HG03378 (cell line): Measurements from ENCODE around the gene RNASEL.

Experiments used
- ATAC-seq: cut with Tn5 transposase; IDR thresholded peaks from one replicate; pipeline ENCODE4 v1.9.1; 2021; ENCODE audit warnings: mild to moderate bottlenecking, moderate library complexity; ENCODE audit not compliant: unreplicated experiment

RNASEL gene

GRCh38 chr1:182601913-182602312, 12.9 kb upstream of the RNASEL start:
- ATAC-seq: no peak

- ATAC-seq: no peak
These were observed 12.3 kb upstream of the RNASEL start for GRCh38 chr1:182601416-182601786.

GRCh38 chr1:182600745-182601415, 11.8 kb upstream of the RNASEL start:
- no peak for ATAC-seq

- no peak for ATAC-seq
These were observed 11.1 kb upstream of the RNASEL start for GRCh38 chr1:182600036-182600713.

- no peak for ATAC-seq
These were observed 10.3 kb upstream of the RNASEL start for GRCh38 chr1:182599339-182599738.

- ATAC-seq: no peak
These were observed 9.2 kb upstream of the RNASEL start for GRCh38 chr1:182598296-182598695.

- no peak for ATAC-seq
These were observed 7.9 kb upstream of the RNASEL start for GRCh38 chr1:182596934-182597333.

- ATAC-seq: no peak
These were observed 6.7 kb upstream of the RNASEL start for GRCh38 chr1:182595641-182596240.

- ATAC-seq: no peak
These were observed 875 bp upstream of the RNASEL start for GRCh38 chr1:182589931-182590330.

GRCh38 chr1:182589520-182589919, 464 bp upstream of the RNASEL start:
- ATAC-seq: no peak

GRCh38 chr1:182587666-182588499, 1.2 kb downstream of the RNASEL start:
- ATAC-seq: peak; percentile 25

- ATAC-seq: no peak
These were observed 2.0 kb downstream of the RNASEL start for GRCh38 chr1:182587093-182587492.

GRCh38 chr1:182586380-182586779, 2.7 kb downstream of the RNASEL start:
- ATAC-seq: no peak

GRCh38 chr1:182584746-182585145, 4.3 kb downstream of the RNASEL start:
- ATAC-seq: no peak

- no peak for ATAC-seq
These were observed 8.3 kb downstream of the RNASEL start for GRCh38 chr1:182580736-182581135.

- no peak for ATAC-seq
These were observed 13.4 kb downstream of the RNASEL start for GRCh38 chr1:182575540-182576149.

GRCh38 chr1:182574156-182574555, 14.9 kb downstream of the RNASEL start:
- no peak for ATAC-seq

- no peak for ATAC-seq
These were observed 18.5 kb downstream of the RNASEL start for GRCh38 chr1:182570611-182570970.

- no peak for ATAC-seq
These were observed 19.0 kb downstream of the RNASEL start for GRCh38 chr1:182569939-182570610.

GRCh38 chr1:182568647-182569284, 20.3 kb downstream of the RNASEL start:
- no peak for ATAC-seq
